Fibroblast of skin of right quadriceps (primary cell): ENCODE data around the gene HACL1.
"Not testable (repeated sequence)": the region's sequence is repeated elsewhere in the genome, so short reads cannot be mapped to it uniquely, and the experiment has no call there.

Experiments used
- DNase-seq: peaks from one replicate; pipeline ENCODE4 v3.0.0-alpha.2; 2013

HACL1 gene

DNA sequence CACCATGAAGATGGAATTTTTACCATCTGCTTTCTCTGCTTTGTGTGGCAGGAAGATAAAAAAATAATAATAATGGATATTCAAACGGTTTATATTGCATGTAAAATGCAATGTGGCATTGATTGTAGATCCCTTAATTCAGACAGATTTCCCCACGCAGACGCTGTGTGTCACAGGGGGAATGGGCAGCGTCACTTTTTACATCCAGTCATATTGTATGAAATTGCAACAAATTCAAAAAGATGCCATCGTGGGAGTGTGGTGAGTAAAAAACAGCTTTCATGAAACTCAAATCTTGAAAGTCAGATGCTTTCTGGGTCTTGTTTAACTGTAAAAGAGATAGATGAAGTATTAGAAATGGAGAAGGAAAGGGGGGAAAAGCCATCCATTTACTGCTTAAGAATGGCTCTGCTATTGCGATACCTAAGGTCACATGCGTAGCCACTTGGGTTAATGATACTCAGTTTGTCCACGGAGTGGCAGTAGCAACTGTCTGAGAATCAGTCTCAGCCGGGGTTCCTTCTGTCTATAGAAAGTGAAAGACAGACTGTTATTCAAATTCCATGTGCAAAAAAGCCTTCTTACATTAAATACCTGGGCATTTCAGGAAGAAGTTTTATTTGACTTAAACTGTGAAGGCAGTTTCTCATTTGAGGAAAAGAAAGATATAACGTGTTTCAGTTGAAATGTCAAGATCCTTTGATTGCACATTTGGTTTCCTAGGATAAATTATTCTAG, 28.7 kb upstream of the HACL1 start:
- DNase-seq: peak; percentile 83

DNA sequence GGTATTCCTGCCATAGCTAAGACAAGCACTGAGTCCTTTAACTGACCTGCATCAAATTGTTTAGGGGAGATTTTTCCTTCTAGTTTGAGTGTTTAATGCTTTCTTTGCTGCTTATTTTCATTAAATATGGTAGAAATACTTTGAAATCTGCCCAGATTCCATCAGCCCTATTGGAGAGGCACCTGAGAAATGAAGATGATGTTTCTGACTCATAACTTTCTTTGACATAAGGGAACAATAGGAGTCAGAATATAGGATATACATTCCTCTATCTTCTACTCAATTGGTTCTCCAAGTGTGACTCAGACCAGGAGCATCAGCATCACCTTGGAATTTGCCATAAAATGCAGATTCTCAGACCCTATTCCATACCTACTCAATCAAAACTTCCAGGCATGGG, 27.6 kb upstream of the HACL1 start:
- no peak for DNase-seq

- DNase-seq: no peak
Observed at GRCh38 chr3:15623535-15624440, 22.4 kb upstream of the HACL1 start.

DNA sequence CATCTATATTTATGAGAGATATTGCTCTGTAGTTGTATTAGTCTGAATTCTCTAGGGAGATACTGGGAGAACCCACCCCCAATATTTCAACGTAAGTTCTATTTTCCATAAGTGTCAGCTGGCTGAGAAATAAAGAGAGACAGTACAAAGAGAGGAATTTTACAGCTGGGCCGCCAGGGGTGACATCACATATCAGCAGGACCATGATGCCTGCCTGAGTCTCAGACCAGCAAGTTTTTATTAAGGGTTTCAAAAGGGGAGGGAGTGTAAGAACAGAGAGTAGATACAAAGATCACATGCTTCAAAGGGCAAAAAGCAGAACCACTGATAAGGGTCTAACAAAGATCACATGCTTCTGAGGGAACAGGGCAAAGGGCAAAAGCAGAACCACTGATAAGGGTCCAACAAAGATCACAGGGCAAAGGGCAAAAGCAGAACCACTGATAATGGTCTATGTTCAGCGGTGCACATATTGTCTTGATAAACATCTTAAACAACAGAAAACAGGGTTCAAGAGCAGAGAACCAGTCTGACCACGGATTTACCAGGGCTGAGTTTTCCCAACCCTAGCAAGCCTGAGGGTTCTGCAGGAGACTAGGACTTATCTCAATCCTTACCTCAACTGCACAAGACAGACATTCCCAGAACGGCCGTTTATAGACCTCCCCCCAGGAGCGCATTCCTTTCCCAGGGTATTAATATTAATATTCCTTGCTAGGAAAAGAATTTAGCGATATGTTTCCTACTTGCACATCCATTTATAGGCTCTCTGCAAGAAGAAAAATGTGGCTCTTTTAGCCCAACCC, 18.5 kb upstream of the HACL1 start:
- not testable (repeated sequence) for DNase-seq

DNA sequence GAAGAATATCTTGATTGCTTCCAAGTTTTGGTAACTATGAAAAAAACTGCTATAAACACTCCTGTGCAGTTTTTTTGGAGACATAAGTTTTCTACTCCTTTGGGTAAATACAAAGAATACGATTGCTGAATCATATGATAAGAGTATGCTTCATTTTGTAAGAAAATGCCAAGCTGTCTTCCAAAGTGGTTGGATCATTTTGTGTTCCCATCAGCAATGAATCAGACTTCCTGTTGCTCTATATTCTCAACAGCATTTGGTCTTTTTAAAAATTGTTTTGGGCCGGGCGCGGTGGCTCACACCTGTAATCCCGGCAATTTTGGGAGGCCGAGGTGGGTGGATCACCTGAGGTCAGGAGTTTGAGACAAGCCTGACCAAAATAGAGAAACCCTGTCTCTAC, 14.7 kb upstream of the HACL1 start:
- DNase-seq: peak; percentile 19

DNA sequence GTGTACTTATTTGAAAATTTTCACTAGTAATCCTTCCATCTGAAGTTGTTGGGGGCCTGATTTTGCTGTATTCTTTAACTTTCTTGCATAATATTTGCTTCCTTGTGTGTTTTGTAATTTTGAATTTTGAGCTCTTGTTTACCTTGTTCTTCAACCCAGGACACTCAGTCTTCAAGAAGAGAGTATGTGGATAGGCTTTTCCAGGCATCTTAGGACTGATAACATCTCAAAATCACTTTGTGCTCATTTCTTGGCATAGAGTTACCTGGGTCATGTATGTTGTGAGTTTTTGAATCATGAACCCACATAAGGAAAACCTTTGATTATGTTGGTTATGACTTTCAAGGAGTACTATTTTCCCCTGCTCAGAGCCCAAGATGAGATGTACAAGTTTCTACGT, 13.6 kb upstream of the HACL1 start:
- no peak for DNase-seq

DNA sequence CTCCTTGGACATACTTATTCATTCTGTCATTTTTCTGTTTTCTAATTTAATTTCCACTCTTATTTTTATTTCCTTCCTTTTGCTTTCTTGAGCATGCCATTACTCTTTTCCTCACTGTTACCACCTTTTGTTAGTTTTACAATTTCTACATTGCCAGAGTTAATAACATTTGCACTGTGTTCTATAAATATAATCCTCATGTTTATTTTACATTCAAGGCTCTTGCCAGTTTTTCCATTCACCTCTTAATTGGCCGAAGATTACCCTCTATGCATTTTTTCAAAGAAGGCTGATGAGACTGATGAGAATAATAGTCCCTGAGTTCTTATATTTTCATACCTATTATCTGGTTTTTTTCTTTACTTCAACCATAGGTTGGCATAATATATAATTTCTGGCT, 10.6 kb upstream of the HACL1 start:
- no peak for DNase-seq

GRCh38 chr3:15611018-15611417, 9.6 kb upstream of the HACL1 start:
- no peak for DNase-seq

GRCh38 chr3:15610082-15610759, 8.9 kb upstream of the HACL1 start:
- DNase-seq: peak; percentile 49

GRCh38 chr3:15606434-15606891, 5.1 kb upstream of the HACL1 start:
- DNase-seq: no peak

GRCh38 chr3:15604584-15604983, 3.2 kb upstream of the HACL1 start:
- not testable (repeated sequence) for DNase-seq

DNA sequence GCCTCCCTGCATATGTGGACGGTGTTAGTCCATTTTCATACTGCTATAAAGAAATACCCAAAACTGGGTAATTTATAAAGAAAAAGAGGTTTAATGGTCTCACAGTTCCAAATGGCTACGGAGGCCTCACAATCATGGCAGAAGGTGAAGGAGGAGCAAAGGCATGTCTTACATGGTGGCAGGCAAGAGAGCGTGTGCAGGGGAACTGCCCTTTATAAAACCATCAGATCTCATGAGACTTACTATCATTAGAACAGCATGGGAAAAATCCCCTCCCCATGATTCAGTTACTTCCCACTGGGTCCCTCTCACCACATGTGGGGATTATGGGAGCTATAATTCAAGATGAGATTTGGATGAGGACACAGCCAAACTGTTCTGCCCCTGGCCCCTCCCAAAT, 1.4 kb upstream of the HACL1 start:
- not testable (repeated sequence) for DNase-seq

- DNase-seq: no peak
Observed at GRCh38 chr3:15602146-15602536, 772 bp upstream of the HACL1 start.

DNA sequence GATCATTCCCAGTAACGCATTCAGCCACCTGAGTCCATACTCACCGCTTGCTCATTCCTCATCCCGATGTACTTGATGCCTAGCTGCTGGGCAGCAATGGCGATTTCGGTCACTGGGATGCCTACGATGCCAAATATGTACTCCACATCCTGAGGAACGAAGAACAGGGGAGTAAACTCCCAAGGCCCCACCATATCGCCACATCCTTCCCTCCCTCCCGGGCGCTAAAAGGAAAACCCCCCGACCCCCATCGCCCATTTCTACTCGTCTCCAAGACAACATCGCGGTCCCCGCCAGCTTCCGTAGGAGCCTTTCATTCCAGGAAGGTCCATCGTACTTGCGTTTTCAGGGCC, 347 bp downstream of the HACL1 start:
- DNase-seq: no peak

GRCh38 chr3:15595955-15596354, 5.4 kb downstream of the HACL1 start:
- no peak for DNase-seq

DNA sequence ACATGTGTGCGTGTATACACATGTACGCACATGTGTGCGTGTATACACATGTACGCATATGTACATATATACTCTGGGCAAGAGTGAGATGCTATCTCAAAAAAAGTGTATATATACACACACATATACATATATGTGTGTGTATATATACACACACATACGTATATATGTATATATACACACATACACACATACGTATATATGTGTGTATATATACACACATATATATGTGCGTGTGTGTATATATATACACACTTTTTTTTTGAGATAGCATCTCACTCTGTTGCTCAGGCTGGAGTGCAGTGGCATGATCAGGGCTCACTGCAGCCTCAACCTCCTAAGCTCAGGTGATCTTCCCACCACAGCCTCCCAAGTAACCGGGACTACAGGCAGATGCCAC, 8.4 kb downstream of the HACL1 start:
- no peak for DNase-seq

GRCh38 chr3:15591928-15592327, 9.4 kb downstream of the HACL1 start:
- DNase-seq: no peak

GRCh38 chr3:15591242-15591641, 10.1 kb downstream of the HACL1 start:
- DNase-seq: no peak

- no peak for DNase-seq
Observed at GRCh38 chr3:15585111-15585845, 16.1 kb downstream of the HACL1 start.

- DNase-seq: no peak
Observed at GRCh38 chr3:15581471-15582394, 19.6 kb downstream of the HACL1 start.

- DNase-seq: peak; percentile 39
Observed at GRCh38 chr3:15579051-15579450, 22.3 kb downstream of the HACL1 start.
